Measurements from ENCODE around the gene IQSEC3.

The IQSEC3 gene

DNA sequence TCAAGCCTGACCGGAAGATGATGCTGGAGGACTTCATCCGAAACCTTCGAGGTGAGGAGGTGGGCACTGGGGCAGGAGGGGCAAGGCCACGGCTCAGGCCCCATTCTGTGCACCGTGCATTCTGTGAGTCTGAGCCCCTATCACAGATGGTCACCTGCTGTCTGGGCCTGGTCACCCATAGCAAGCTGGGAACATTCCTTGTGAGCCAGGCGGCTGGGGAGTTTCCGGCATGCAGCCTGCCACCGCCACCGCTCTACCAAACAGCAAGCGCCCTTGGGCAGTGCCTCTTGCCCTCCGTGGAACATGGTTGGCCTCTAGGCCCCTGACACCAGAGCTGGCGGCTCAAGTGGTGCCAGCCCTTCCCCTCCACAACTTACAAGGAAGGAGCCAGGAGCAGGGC is 91.1 kb downstream of the IQSEC3 start:
- intact Hi-C loops (cut with DNase I; ENCODE audit: low total_unique reads) = no loop called here
- no peak overlapping the region for H3K27ac ChIP-seq
- no peaks in the 10 kb centered on the region for H3K36me3 ChIP-seq
- no peaks in the 10 kb centered on the region for H3K4me1 ChIP-seq
- H3K4me3 ChIP-seq = no peak overlapping the region
- peaks cover 0 to 21% of the 10 kb centered on the region in 2 donors for H3K27me3 ChIP-seq
- H3K9me3 ChIP-seq = no peaks in the 10 kb centered on the region
- DNase-seq = no peak
- TF ChIP-seq CTCF (IDR thresholded peaks at IDR 0.05) = no peak

GRCh38 chr12:159156-159782 is 92.7 kb downstream of the IQSEC3 start:
- intact Hi-C loops (cut with DNase I; ENCODE audit: low total_unique reads) = no loop called here

DNA sequence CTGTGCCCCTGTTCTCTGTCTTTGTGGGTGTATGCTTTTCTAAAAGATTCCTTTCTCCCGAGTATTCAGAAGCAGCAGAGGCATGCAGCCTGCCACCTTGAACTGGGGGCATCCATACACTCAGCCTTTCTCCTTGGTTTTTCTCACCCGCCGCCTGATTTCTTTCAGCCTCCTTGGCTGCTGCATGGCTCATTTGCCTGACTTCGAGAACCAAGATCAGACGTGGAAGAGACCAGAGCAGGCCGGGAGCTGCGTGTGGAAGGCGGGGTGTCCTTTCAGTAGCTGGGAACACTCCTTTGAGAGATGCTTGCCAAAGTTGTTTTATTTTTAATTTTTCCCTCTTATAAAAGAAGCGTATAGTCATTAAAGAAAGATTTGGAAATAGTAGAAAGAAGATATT is 94.3 kb downstream of the IQSEC3 start:
- H3K9me3 ChIP-seq = no peaks in the 10 kb centered on the region
- no peak overlapping the region for H3K4me3 ChIP-seq
- DNase-seq = no peak
- H3K27me3 ChIP-seq = peaks cover 0 to 29% of the 10 kb centered on the region in 2 donors
- intact Hi-C loops (cut with DNase I; ENCODE audit: low total_unique reads) = no loop called here
- no peak for TF ChIP-seq CTCF (IDR thresholded peaks at IDR 0.05)
- no peak overlapping the region for H3K27ac ChIP-seq
- H3K4me1 ChIP-seq = no peaks in the 10 kb centered on the region
- no peaks in the 10 kb centered on the region for H3K36me3 ChIP-seq

More at GRCh38 chr12:159156-159782, 92.7 kb downstream of the IQSEC3 start:
- H3K9me3 ChIP-seq = no peaks in the 10 kb centered on the region
- no peak overlapping the region for H3K27ac ChIP-seq
- no peaks in the 10 kb centered on the region for H3K4me1 ChIP-seq
- H3K4me3 ChIP-seq = no peak overlapping the region
- DNase-seq = no peak
- peaks cover 0 to 28% of the 10 kb centered on the region in 2 donors for H3K27me3 ChIP-seq
- no peak for TF ChIP-seq CTCF (IDR thresholded peaks at IDR 0.05)
- no peaks in the 10 kb centered on the region for H3K36me3 ChIP-seq

- Histone ChIP-seq H3K36me3 (no peaks in the 10 kb centered on the region), H3K4me1 (no peaks in the 10 kb centered on the region), H3K9me3 (no peaks in the 10 kb centered on the region), H3K27me3 (peaks cover 0 to 33% of the 10 kb centered on the region in 2 donors), H3K4me3 (no peak overlapping the region), H3K27ac (no peak overlapping the region)
- no peak for TF ChIP-seq CTCF (IDR thresholded peaks at IDR 0.05)
- intact Hi-C loops (cut with DNase I; ENCODE audit: low total_unique reads) = no loop called here
- no peak for DNase-seq
Measured at GRCh38 chr12:161823-162222, 95.3 kb downstream of the IQSEC3 start.

- Histone ChIP-seq H3K27ac (no peak overlapping the region), H3K27me3 (peaks cover 0 to 33% of the 10 kb centered on the region in 2 donors), H3K36me3 (no peaks in the 10 kb centered on the region), H3K9me3 (no peaks in the 10 kb centered on the region), H3K4me3 (no peak overlapping the region), H3K4me1 (no peaks in the 10 kb centered on the region)
- intact Hi-C loops (cut with DNase I; ENCODE audit: low total_unique reads) = no loop called here
- TF ChIP-seq CTCF (IDR thresholded peaks at IDR 0.05) = no peak
- no peak for DNase-seq
Measured at GRCh38 chr12:162467-163307, 96.1 kb downstream of the IQSEC3 start.

Data from tibial artery (tissue), 4 donors.